H1 (cell line): ENCODE data around the gene MPP2. TPM values are rescaled to one million over a fixed set of nuclear protein-coding genes. Genes with fewer than 3 reads are reported as not detected.

ENCODE experiments used
- ATF2 ChIP-seq: IDR thresholded peaks from 2 replicates; pipeline ENCODE4 v1.6.1; 2012; ENCODE audit warnings: low read length, inconsistent platforms
- CTCF ChIP-seq, 3 experiments: IDR thresholded peaks; 1 replicate in 2 of 3; 2 replicates in 1 of 3; pipeline versions ENCODE4 v1.5.1 to v1.6.1; 2011; ENCODE audit warnings: low read length in 3 of 3, mild to moderate bottlenecking in 3 of 3, inconsistent platforms in 2 of 3, low read depth in 1 of 3, moderate library complexity in 1 of 3; ENCODE audit not compliant: insufficient read depth in 1 of 3; ENCODE audit errors: control extremely low read depth in 1 of 3
- EGR1 ChIP-seq: IDR thresholded peaks from 2 replicates; pipeline ENCODE4 v1.6.1; 2011; ENCODE audit warnings: low read depth, low read length, borderline replicate concordance
- HDAC2 ChIP-seq, 2 experiments: fragments of 300-600 bp in 1 of 2; sonication (generic) in 1 of 2; IDR thresholded peaks; 2 replicates each; pipeline ENCODE4 v1.6.1; 2011 to 2012; ENCODE audit warnings: low read depth in 2 of 2, low read length in 2 of 2, mild to moderate bottlenecking in 2 of 2, moderate library complexity in 2 of 2, borderline replicate concordance in 1 of 2, inconsistent platforms in 1 of 2
- NANOG ChIP-seq: IDR thresholded peaks from 2 replicates; pipeline ENCODE4 v1.6.1; 2011; ENCODE audit warnings: low read length, low read depth, mild to moderate bottlenecking, inconsistent platforms; ENCODE audit not compliant: insufficient read depth, poor library complexity, severe bottlenecking
- POLR2AphosphoS5 ChIP-seq: IDR thresholded peaks from 2 replicates; pipeline ENCODE4 v1.6.1; 2011; ENCODE audit warnings: low read depth, low read length
- RXRA ChIP-seq: IDR thresholded peaks from 2 replicates; pipeline ENCODE4 v1.6.1; 2011; ENCODE audit warnings: low read depth, mild to moderate bottlenecking, low read length, moderate library complexity; ENCODE audit not compliant: insufficient read depth
- SUZ12 ChIP-seq: fragments of 200-600 bp; sonication (generic); IDR thresholded peaks from 2 replicates; pipeline ENCODE4 v1.6.1; 2012; ENCODE audit warnings: mild to moderate bottlenecking, inconsistent platforms, low read length, moderate library complexity, mixed read lengths
- polyA plus RNA-seq, 7 experiments: library from polyadenylated mRNA; depleted of rRNA in 3 of 7; stranded (reverse) in 5 of 7; unstranded in 2 of 7; fragments of >200 nt in 5 of 7; fragments of 200-250 nt in 2 of 7; gene quantifications; 1 replicate in 5 of 7; 2 replicates in 1 of 7; 4 replicates in 1 of 7; pipeline versions ENCODE4 v1.2.1 to v1.2.3, GENCODE V29; 2011 to 2013; ENCODE audit warnings: missing spikeins in 2 of 7, mixed read lengths in 2 of 7
- total RNA-seq: library from RNA; stranded (reverse); fragmentation: NEBNext Ultra II Directional; extraction: Animal tissue kit (Norgen Biotek cat#: 25700); gene quantifications from 2 replicates; pipeline ENCODE4 v1.2.1, GENCODE V29; 2021

The MPP2 gene
- total and polyA plus RNA-seq, 2 of the 8 experiments (the other 6 are each of a cell fraction or from before 2014, with no cell fraction given): 30.9 to 34.1 TPM

- TF ChIP-seq CTCF (IDR thresholded peaks at IDR 0.05; ENCODE audit: control extremely low read depth in 1 of 3, insufficient read depth in 1 of 3, low read depth in 1 of 3, low read length in 3 of 3): no peak
- TF ChIP-seq POLR2AphosphoS5: no peak
- TF ChIP-seq HDAC2 (IDR thresholded peaks at IDR 0.05; ENCODE audit: borderline replicate concordance in 1 of 2, low read depth in 2 of 2, low read length in 2 of 2): no peak
- no peak for TF ChIP-seq ATF2
- TF ChIP-seq EGR1: no peak
- TF ChIP-seq RXRA: no peak
- TF ChIP-seq SUZ12: no peak
- no peak for TF ChIP-seq NANOG
Observed at GRCh38 chr17:43882761-43883415, 24.4 kb downstream of the MPP2 start (continued).
